CD14-positive monocyte (primary cell): ENCODE measurements around the gene NHLH2. TPM values are rescaled to one million over a fixed set of nuclear protein-coding genes. Genes with fewer than 3 reads are reported as not detected.

ENCODE experiments used
- DNase-seq, 3 donors: peaks; one replicate each; pipeline ENCODE4 v3.0.0-alpha.2; 2011 to 2022
- H2AFZ ChIP-seq: 2 replicates; pipeline ENCODE4 v1.6.0; 2012; ENCODE audit warnings: mild to moderate bottlenecking, low read depth, low read length, inconsistent platforms; ENCODE audit not compliant: insufficient read depth, poor library complexity, severe bottlenecking
- H3K27ac ChIP-seq, 2 donors: 1 replicate in 1 of 2; 2 replicates in 1 of 2; pipeline ENCODE4 v1.5.1; 2012 to 2013; ENCODE audit warnings: low read length in 2 of 2, control low read depth in 1 of 2, inconsistent platforms in 1 of 2, low read depth in 1 of 2, mild to moderate bottlenecking in 1 of 2
- H3K27me3 ChIP-seq, 2 donors: one replicate each; pipeline versions ENCODE4 v1.6.0 to v1.6.1; 2011 to 2013; ENCODE audit warnings: low read length in 2 of 2; ENCODE audit not compliant: control insufficient read depth in 2 of 2, insufficient read depth in 2 of 2
- H3K36me3 ChIP-seq, 2 donors: replicated peaks in 1 of 2; 1 replicate in 1 of 2; 2 replicates in 1 of 2; pipeline versions ENCODE4 v1.5.1 to v1.6.1; 2012 to 2013; ENCODE audit warnings: low read length in 2 of 2, control low read depth in 1 of 2, inconsistent platforms in 1 of 2, mild to moderate bottlenecking in 1 of 2; ENCODE audit not compliant: insufficient read depth in 2 of 2, control insufficient read depth in 1 of 2
- H3K4me1 ChIP-seq, 2 donors: 1 replicate in 1 of 2; 2 replicates in 1 of 2; pipeline versions ENCODE4 v1.5.1 to v1.6.1; 2012 to 2013; ENCODE audit warnings: low read length in 2 of 2, control low read depth in 1 of 2, inconsistent platforms in 1 of 2, mild to moderate bottlenecking in 1 of 2, moderate library complexity in 1 of 2; ENCODE audit not compliant: insufficient read depth in 2 of 2, control insufficient read depth in 1 of 2
- H3K4me2 ChIP-seq: replicated peaks from 2 replicates; pipeline ENCODE3; 2012; ENCODE audit warnings: low read length, moderate library complexity, mild to moderate bottlenecking; ENCODE audit not compliant: poor library complexity, severe bottlenecking; ENCODE audit errors: extremely low read depth
- H3K4me3 ChIP-seq, 3 experiments: fragments of 200-600 bp in 1 of 3; sonication (generic) in 1 of 3; replicated peaks in 1 of 3; 1 replicate in 2 of 3; 2 replicates in 1 of 3; pipeline ENCODE4 v1.5.1; 2011 to 2013; ENCODE audit warnings: low read length in 3 of 3, mild to moderate bottlenecking in 3 of 3, control low read depth in 2 of 3, low read depth in 2 of 3, inconsistent platforms in 1 of 3, moderate library complexity in 1 of 3
- H3K79me2 ChIP-seq: 2 replicates; pipeline ENCODE4 v1.6.0; 2012; ENCODE audit warnings: mild to moderate bottlenecking, control low read depth, inconsistent platforms, low read length, moderate library complexity; ENCODE audit not compliant: insufficient read depth
- H3K9ac ChIP-seq: 2 replicates; pipeline ENCODE4 v1.6.0; 2017; ENCODE audit warnings: low read length, mild to moderate bottlenecking; ENCODE audit not compliant: insufficient read depth, poor library complexity, severe bottlenecking
- H3K9me3 ChIP-seq, 2 donors: replicated peaks in 1 of 2; 1 replicate in 1 of 2; 2 replicates in 1 of 2; pipeline versions ENCODE4 v1.5.1 to v1.6.1; 2012 to 2013; ENCODE audit warnings: low read length in 2 of 2, control low read depth in 1 of 2; ENCODE audit not compliant: control insufficient read depth in 1 of 2, insufficient read depth in 1 of 2
- H4K20me1 ChIP-seq: 2 replicates; pipeline ENCODE4 v1.6.0; 2012; ENCODE audit warnings: mild to moderate bottlenecking, low read length, control low read depth, moderate library complexity; ENCODE audit not compliant: insufficient read depth
- H3K27ac Mint-ChIP-seq, 7 donors: one replicate each; pipeline ENCODE4 v1.8.0; 2020; ENCODE audit warnings: mild to moderate bottlenecking in 7 of 7, mixed read lengths in 7 of 7, moderate library complexity in 6 of 7, inconsistent platforms in 2 of 7
- H3K27me3 Mint-ChIP-seq, 3 donors: one replicate each; pipeline ENCODE4 v1.8.0; 2021 to 2022; ENCODE audit warnings: low read depth in 3 of 3, mild to moderate bottlenecking in 3 of 3, mixed read lengths in 3 of 3, moderate library complexity in 3 of 3, inconsistent platforms in 1 of 3
- H3K36me3 Mint-ChIP-seq, 2 donors: one replicate each; pipeline ENCODE4 v1.8.0; 2020; ENCODE audit warnings: mixed read lengths in 2 of 2, inconsistent platforms in 1 of 2, mild to moderate bottlenecking in 1 of 2
- H3K4me1 Mint-ChIP-seq: one replicate; pipeline ENCODE4 v1.8.0; 2020; ENCODE audit warnings: mild to moderate bottlenecking, mixed read lengths
- H3K4me3 Mint-ChIP-seq, 2 donors: one replicate each; pipeline ENCODE4 v1.8.0; 2020; ENCODE audit warnings: mild to moderate bottlenecking in 2 of 2, mixed read lengths in 2 of 2, moderate library complexity in 1 of 2
- H3K9me3 Mint-ChIP-seq, 7 donors: one replicate each; pipeline ENCODE4 v1.8.0; 2020 to 2022; ENCODE audit warnings: mixed read lengths in 7 of 7, mild to moderate bottlenecking in 6 of 7, moderate library complexity in 6 of 7, inconsistent platforms in 2 of 7
- CTCF ChIP-seq: fragments of 200-600 bp; IDR thresholded peaks from one replicate; pipeline ENCODE4 v1.8.0; 2022; ENCODE audit warnings: antibody characterized with exemption, mild to moderate bottlenecking
- WGBS: methylation state at CpG from one replicate; pipeline ENCODE4 v1.1.5; 2013; ENCODE audit warnings: missing lambda C conversion rate; ENCODE audit not compliant: insufficient coverage; 5-methylcytosine and 5-hydroxymethylcytosine counted together
- intact Hi-C, 2 donors: fragments of 100-400 bp; cut with micrococcal nuclease; formaldehyde crosslinking; loops; one replicate each; pipeline versions ENCODE4 v1.15.0 to v1.15.1; 2023
- polyA plus RNA-seq, 3 donors: library from polyadenylated mRNA; depleted of rRNA in 1 of 3; unstranded in 2 of 3; stranded (reverse) in 1 of 3; fragments of 300-500 nt in 2 of 3; fragments of >200 nt in 1 of 3; fragmentation: Illumina TruSeq in 2 of 3; gene quantifications; 1 replicate in 2 of 3; 2 replicates in 1 of 3; pipeline ENCODE4 v1.2.3, GENCODE V29; 2012 to 2021

NHLH2 gene
- polyA plus RNA-seq, 3 donors = 0.03 TPM; not detected in 2

- no peak overlapping the region for H3K4me2 ChIP-seq
- H4K20me1 ChIP-seq = no peaks in the 10 kb centered on the region
- H3K27ac Mint-ChIP-seq = no peak overlapping the region
- H3K79me2 ChIP-seq = no peaks in the 10 kb centered on the region
- H3K36me3 Mint-ChIP-seq = no peaks in the 10 kb centered on the region
- H2AFZ ChIP-seq = no peak overlapping the region
- H3K4me3 Mint-ChIP-seq = no peak overlapping the region
- intact Hi-C loops = no loop called here
- no peak overlapping the region for H3K27ac ChIP-seq
- H3K4me1 Mint-ChIP-seq = no peaks in the 10 kb centered on the region
- no peak for DNase-seq
- WGBS = no CpG with 5 or more reads among the region's 6 CpGs
- H3K9me3 Mint-ChIP-seq = peaks cover 0 to 2% (median 0%) of the 10 kb centered on the region in 7 donors
- no peak overlapping the region for H3K9ac ChIP-seq
- no peaks in the 10 kb centered on the region for H3K36me3 ChIP-seq
- H3K4me3 ChIP-seq = no peak overlapping the region
- H3K9me3 ChIP-seq = no peaks in the 10 kb centered on the region
- no peak for TF ChIP-seq CTCF
- no peaks in the 10 kb centered on the region for H3K4me1 ChIP-seq
- H3K27me3 Mint-ChIP-seq = peaks cover 4 to 12% (median 10%) of the 10 kb centered on the region in 3 donors
- H3K27me3 ChIP-seq = no peaks in the 10 kb centered on the region
Observed at GRCh38 chr1:115796036-115796435, 44.9 kb downstream of the NHLH2 start.

DNA sequence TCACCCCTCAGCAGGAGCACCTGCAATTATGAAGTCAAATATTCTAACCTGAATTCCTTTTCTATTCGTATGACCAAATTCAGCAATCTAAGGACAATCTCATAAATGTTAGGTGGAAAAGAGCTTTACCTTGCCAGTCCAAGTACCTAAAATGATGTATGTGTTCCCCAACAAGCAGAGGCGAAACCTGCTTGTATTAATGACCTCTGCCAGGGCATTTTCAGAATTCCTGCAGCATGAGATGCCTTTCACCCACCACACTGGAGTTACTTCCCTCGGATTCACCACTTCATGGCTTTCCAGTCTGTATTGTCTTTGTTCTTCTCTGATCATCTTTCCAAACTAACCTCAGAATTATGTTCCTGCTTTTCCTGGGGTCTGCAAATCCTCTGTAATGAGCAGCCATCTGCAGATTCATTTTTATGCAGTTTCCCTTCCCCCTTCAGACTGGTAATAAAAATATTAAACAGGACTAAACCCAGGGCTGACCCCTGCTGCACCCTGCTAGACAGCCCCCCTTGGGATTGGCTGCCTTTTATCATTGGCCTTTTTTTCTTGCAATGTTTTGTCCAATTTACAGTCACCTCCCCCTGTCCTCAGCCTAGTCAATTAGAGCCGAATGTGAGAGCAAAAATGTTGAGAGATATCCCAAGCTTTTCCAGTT lies 45.8 kb downstream of the NHLH2 start:
- Histone ChIP-seq H2AFZ (no peak overlapping the region), H3K9me3 (no peaks in the 10 kb centered on the region), H3K9ac (no peak overlapping the region), H4K20me1 (no peaks in the 10 kb centered on the region), H3K36me3 (no peaks in the 10 kb centered on the region), H3K4me1 (no peaks in the 10 kb centered on the region), H3K4me3 (no peak overlapping the region), H3K27me3 (no peaks in the 10 kb centered on the region), H3K4me2 (no peak overlapping the region), H3K79me2 (no peaks in the 10 kb centered on the region), H3K27ac (no peak overlapping the region)
- Mint-ChIP-seq H3K9me3 (peaks cover 0 to 3% (median 0%) of the 10 kb centered on the region in 7 donors), H3K4me3 (no peak overlapping the region), H3K4me1 (no peaks in the 10 kb centered on the region), H3K27ac (no peak overlapping the region), H3K36me3 (no peaks in the 10 kb centered on the region), H3K27me3 (peaks cover 9 to 15% (median 10%) of the 10 kb centered on the region in 3 donors)
- intact Hi-C loops = no loop called here
- no peak for DNase-seq
- TF ChIP-seq CTCF = no peak
- WGBS = 83% methylated on average over 1 of the region's 4 CpGs
